ENCODE data around the gene SLC2A5.

The SLC2A5 gene

DNA sequence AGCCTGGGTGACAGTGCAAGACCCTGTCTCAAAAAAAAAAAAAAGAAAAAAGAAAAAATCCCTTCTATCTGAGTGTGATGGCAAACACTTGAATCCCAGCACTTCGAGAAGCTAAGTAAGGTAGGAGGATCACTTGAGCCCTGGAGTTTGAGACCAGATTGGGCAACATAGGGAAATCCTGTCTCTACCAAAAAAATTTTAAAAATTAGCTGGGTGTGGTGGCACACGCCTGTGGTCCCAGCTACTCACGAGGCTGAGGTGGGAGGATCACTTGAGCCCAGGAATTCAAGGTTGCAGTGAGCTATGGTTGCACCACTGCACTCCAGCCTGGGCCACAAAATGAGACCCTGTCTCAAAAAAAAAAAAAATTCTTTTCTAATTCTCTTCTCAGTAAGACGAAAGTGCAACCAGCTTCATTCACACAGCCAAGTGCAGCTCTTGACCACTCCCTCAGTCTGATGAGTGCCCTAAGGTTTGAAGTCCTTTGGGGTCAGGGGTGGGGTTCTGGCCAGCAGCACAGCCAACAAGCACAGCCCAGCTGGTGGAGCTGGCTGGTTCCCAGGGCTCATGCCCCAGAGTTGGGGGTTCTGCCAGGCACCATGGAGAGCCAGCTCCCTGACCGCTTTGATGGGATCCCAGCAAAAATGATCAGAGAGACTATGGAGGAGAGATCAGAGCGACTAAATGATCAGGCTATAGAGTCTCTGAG is 8.0 kb downstream of the SLC2A5 start:
- DNase-seq = no peak

DNA sequence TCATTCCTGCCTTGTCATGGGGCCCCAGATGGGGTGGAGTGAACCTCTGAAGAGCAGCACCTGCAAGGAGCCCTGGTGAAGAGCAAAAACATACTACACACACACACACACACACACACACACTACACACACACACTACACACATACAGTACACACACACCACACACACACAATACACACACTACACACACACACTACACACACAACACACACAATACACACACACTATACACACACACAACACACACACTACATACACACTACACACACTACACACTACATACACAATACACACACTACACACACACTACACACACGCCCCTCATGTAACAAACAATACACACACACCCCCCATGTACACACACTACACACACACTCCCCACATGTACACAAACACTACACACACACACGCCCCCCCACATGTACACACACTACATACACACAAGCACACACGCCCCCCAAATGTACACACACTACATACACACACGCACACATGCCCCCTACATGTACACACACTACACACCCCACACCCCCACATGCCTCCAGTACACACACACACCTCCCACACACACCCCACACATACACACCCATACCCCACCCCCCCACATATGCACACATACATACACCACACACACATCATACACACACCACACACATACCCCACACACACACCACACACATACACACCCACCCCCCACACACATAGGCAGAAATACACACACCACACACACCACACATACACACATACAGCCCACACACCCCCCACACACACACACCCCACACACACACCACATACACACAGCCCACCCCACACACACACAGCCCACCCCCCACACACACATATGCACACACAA is 9.3 kb downstream of the SLC2A5 start:
- DNase-seq = no peak

DNA sequence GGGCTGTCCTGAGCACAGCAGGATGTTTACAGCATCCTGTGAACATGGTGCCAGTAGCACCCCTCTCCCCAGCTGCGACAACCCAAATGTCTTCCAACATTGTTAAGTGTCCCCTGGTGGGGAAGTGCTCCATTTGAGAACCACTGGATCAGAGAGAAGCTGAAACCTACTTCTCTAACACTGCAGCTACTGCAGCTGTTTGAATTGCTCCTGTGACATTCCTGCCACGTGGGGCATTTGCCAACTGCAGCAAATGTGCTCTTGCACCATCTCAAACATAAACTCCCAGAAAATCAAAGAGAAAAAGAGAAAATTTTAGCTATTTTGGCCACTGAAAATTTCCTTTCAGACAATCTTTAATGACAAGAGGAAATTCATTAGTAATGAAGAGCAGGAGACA is 11.0 kb downstream of the SLC2A5 start:
- no peak for DNase-seq

GRCh38 chr1:9057851-9058250 is 11.6 kb downstream of the SLC2A5 start:
- no peak for DNase-seq

DNA sequence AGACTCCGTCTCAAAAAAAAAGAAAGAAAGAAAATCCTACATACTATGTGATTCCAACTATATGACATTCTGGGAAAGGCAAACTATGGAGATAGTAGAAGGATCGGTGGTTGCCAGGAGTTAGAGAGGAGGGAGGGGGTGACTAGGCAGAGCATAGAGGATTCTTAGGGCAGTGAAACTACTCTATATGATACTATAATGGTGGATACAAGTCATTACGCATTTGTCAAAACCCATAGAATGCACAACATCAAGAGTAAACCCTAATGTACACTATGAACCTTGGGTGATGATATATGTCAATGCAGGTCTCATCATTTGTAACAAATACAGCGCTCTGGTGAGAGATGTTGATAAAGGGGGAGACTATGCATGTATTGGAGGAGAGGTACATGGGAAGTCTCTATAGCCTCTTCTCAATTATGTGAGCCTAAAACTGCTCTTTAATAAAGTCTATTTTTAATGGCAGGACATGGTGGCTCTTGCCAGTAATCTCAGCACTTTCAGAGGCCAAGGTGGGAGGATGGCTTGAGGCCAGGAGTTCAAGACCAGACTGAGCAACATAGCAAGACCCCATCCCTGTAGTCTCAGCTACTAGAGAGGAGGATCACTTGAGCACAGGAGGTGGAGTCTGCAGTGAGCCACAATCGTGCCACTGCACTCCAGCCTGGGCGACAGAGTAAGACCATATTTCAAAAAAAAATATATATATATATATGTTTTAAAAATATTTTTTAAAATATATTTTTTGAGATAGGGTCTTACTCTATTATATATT is 17.0 kb downstream of the SLC2A5 start:
- no peak for DNase-seq

DNA sequence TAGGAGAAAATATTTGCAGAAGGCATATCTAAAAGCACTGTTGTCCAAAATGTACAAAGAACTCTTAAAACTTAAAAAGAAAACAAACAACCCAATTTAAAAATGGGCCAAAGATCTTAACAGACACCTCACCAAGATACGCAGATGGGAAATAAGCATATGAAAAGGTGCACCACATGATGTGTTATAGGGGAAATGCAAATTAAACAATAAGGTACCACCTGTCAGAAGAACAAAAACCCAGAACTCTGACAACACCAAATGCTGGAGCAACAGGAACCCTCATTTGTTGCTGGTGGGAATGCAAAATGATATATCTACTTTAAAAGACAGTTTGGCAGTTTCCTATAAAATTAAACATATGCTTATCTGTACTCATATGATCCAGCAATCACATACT is 18.1 kb downstream of the SLC2A5 start:
- no peak for DNase-seq

DNA sequence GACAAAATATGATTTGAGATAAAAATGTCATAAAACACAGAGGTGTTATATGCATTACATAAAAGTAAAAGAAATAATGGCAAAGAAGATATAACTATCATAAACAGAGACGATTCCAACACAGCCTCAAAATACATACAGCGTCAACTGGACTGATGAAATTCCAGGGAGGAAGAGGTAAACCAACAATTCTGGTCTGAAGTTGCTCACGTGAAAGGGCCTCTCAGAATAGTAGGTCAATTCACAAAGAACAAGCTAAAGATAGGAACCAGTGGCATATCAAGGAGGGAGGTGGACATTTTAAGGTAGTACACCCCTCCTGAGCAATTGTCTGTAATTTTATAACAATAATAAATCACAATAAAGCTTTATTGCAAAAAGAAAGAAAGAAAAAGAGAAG is 18.6 kb downstream of the SLC2A5 start:
- DNase-seq = no peak

DNA sequence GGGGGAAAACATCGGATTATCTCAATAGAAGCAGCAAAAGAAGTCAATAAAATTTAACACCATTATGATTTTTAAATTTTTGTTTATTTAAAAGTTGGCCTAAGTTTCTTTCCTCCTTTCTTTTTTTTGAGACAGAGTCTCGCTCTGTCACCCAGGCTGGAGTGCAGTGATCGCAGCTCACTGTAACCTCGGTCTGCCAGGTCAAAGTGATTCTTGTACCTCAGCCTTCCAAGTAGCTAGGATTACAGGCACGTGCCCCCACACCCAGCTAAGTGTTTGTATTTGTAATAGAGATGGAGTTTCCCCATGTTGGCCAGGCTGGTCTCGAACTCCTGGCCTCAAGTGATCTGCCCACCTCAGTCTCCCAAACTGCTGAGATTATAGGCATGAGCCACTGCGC is 20.9 kb downstream of the SLC2A5 start:
- no peak for DNase-seq

- no peak for DNase-seq
These were observed 22.4 kb downstream of the SLC2A5 start for GRCh38 chr1:9047019-9047418.

GRCh38 chr1:9045861-9046510 is 23.4 kb downstream of the SLC2A5 start:
- no peak for DNase-seq

DNA sequence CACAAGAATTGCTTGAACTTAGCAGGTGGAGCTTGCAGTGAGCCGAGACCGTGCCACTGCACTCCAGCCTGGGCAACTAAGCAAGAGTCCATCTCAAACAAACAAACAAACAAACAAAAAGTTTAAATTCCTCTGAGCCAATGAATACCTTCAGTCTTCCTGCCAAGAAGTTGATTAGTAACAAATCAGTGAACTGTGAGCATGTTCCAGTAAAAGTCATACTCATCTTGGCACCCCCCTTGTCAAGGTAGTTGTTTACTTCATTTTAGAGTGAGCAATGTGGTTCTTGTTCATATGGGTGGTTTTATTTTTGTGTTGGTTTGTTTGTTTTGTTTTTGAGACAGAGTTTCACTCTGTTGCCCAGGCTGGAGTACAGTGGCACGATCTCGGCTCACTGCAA is 25.2 kb downstream of the SLC2A5 start:
- DNase-seq = no peak

DNA sequence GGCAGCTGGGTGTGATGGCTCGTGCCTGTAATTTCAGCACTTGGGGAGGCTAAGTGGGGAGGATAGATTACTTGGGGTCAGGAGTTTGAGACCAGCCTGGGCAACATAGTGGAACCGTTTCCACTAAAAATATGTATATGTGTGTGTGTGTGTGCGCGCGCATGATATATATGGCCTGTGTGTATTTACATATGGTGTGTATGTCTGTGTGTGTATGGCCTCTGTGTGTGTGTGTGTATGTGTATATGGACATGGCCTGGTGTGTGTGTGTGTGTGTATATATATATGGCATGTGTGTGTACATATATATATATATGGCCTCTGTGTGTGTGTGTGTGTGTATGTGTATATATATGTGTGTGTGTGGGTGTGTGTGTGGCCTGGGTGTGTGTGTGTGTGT is 27.2 kb downstream of the SLC2A5 start:
- no peak for DNase-seq

GRCh38 chr1:9041116-9041779 is 28.2 kb downstream of the SLC2A5 start:
- no peak for DNase-seq

GRCh38 chr1:9040659-9041030 is 28.8 kb downstream of the SLC2A5 start:
- DNase-seq = no peak

DNA sequence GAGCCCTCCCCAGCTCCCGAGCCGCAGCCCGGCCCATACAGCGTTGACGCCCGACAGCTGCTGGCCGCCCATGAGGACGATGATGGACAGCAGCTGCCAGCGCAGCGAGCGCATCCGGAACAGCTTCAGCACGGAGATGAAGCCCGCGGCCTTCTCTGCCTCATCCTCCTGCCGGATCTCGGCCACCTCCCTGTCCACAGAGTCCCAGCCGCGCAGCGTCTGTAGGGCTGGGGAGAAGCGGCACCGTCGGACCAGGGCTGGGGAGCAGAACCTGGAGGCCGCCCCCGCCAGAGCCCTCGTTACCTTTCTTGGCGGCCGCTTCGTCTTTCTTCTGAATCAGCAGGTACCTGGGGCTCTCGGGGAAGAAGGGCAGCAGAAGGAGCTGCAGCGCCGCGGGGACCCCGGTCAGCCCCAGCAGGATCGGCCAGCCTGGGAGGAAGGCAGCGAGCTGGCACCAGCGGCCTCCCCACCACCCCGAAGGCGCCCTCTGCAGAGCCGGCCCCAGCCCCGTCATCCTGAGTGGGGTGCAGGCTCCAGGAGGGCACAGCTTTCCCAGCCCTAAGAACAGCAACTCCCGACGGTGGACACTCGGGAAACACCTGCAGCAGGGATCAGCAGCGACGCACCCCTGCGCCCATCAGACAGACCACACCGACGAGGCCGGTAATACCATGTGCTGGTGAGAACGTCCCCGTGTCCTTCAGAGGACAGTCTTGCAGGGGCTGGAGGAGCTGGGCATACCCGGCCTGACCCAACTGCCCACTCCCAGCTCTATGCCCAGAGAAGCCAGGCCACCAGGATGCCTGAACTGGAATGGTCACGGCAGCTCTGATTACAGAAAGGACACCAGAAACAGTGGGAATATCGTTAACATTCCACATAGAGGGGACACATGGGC is 29.4 kb downstream of the SLC2A5 start:
- DNase-seq = no peak

DNA sequence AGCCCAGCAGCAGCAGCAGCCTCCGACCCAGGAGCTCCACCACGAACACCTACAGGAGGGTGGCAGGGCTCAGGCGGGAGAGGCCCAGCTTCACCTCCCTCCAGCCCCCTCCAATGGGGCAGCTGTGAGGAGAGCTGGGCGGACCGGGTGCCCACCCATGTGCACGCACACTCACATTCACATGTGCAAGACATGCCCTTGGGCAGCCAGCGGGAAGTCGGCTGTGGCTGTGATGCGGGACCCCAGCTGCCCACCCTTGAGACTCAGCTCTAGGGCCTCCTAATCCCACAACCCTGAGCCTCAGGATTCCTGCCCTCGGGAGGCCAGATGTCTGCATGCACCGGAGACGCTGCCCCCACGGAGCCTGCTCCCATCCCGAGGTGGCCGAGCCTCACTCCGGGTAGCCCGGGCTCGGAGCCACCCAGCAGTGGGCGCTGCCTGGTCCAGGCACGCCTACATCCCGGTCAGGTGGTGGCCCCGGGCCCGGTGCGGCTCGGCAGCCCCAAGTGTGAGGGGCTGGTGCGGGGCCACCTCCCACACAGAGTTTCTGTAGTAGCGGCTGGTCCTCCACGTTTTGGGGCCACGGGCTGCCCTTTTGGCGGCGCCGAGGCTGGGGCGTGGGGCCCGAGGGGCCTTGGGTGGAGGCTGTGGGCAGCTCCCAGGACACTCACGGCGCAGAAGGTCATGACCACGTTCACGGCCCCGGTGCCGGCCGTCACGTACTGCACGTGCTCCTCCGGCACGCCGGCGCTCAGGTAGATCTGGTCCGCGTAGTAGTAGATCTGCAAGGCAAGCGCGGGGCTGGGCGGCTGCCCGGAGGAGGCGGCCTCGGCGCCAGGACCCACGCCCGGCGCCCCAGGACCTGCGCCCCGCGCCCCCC is 30.3 kb downstream of the SLC2A5 start:
- DNase-seq = no peak

- no peak for DNase-seq
These were observed 31.1 kb downstream of the SLC2A5 start for GRCh38 chr1:9038338-9038650.

DNA sequence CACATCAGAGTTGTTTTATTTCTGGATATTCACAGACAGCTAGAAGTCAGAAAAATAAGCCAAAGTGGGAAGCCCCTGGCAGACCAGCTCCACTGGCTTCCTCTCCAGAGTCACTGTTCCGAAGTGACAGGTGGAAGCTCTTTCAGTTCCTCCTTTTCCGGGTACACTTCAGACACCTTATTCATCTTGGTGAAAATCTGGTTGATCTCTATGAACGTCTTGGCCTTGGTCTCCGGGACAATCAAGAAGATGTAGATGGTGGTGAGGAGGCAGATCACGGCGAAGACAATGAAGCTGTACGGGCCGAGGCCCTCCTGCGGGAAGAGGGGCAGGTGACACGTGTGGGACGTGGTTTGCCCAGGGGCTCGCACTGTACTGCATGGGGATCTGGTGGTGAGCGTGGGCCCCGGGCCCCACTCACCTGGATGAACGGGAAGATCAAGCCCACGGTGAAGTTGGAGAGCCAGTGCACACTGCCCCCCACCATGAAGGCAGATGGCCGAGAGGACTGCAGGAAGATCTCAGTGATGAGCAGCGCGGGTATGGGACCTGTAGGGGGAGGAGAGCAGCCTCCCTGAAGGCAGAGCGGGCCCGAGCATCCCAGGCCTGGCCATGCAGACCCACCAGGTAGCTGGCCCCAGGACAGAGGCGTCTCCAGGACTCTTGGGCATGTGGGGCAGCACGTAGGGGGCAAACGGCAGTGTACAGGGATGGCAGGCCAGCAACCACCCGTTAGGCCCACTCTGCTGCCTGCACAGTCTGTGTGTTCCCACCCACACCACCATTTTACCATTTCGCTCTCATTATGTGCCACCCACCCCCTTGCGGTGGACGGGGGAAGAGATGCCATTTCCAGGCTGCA is 31.7 kb downstream of the SLC2A5 start:
- DNase-seq = no peak

DNA sequence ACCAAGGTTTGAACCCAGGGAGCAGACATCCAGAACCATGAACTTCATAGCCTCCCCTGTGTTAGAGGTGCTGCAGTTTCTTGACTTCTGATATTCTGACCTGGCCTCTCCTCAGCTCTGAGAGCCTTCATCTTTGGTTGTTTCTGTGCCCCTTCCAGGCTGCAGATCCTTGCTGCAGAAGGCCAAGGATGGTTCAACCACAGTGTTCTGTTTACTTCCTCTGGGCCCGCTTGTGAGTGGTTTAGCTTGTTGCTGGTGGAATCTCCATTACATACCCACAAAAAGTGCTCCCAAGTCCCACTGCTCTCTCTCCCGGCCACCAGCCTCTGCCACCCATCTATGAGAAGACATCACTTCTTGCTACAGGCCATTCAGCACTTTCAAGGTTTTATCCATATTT is 34.2 kb downstream of the SLC2A5 start:
- no peak for DNase-seq

DNA sequence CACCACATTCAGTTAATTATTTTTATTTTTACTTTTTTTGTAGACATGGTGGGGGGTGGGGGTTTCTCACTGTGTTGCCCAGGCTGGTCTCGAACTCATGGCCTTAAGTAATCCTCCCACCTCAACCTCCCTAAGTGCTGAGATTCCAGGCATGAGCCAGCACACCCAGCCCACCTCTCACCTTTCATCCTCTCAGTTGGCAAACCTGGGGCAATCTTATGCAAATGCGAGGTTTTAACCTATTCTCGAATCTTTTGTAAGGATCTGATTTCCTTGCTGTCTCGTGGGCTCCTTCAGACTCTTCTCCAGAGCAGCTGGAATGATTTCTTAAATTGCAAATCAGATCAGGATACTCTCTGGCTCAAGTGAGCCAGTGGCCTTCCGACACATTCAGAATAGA is 36.1 kb downstream of the SLC2A5 start:
- DNase-seq = no peak
